Activated T-helper 1 cell treated with anti-CD3 and anti-CD28 coated beads, Interleukin-12 subunit alpha, Interleukin-12 subunit beta, Interleukin-2, Interleukin-4 antibody, amounts not matched to agents 30 ng/mL and 10 ng/mL and 1 ng/mL, durations not matched to agents 14 hours and 24 hours and 36 hours (primary cell): Measurements from ENCODE around the gene FKBP15. TPM values are rescaled to one million over a fixed set of nuclear protein-coding genes. Genes with fewer than 3 reads are reported as not detected.
"Not testable (repeated sequence)": the region's sequence is repeated elsewhere in the genome, so short reads cannot be mapped to it uniquely, and the experiment has no call there.

Experiments used
- DNase-seq: peaks from one replicate; pipeline ENCODE4 v3.0.0; 2021; ENCODE audit warnings: low spot score
- H3K27ac Mint-ChIP-seq: one replicate; pipeline ENCODE4 v1.8.0; 2021; ENCODE audit warnings: mild to moderate bottlenecking, mixed read lengths
- H3K27me3 Mint-ChIP-seq: one replicate; pipeline ENCODE4 v1.8.0; 2022; ENCODE audit warnings: mild to moderate bottlenecking, moderate library complexity, mixed read lengths; ENCODE audit not compliant: insufficient read depth
- H3K36me3 Mint-ChIP-seq: one replicate; pipeline ENCODE4 v1.8.0; 2021; ENCODE audit warnings: low read depth, mixed read lengths
- H3K4me1 Mint-ChIP-seq: one replicate; pipeline ENCODE4 v1.8.0; 2021; ENCODE audit warnings: low read depth, mixed read lengths
- H3K4me3 Mint-ChIP-seq: one replicate; pipeline ENCODE4 v1.8.0; 2021; ENCODE audit warnings: mild to moderate bottlenecking, moderate library complexity, mixed read lengths
- H3K9me3 Mint-ChIP-seq: one replicate; pipeline ENCODE4 v1.8.0; 2021; ENCODE audit warnings: mixed read lengths
- intact Hi-C: fragments of 100-400 bp; cut with micrococcal nuclease; formaldehyde crosslinking; loops from one replicate; pipeline ENCODE4 v1.15.1; 2024
- total RNA-seq: library from RNA; stranded (reverse); gene quantifications from 2 replicates; pipeline ENCODE4 v1.2.3, GENCODE V29; 2022

FKBP15 gene
- total RNA-seq: 34.9 and 35.8 TPM in 2 replicates

- Mint-ChIP-seq H3K27me3 (no peaks in the 10 kb centered on the region), H3K27ac (peak within 1 kb of the TSS; percentile 97), H3K4me1 (peaks cover 64% of the 10 kb centered on the region), H3K4me3 (peak within 1 kb of the TSS; percentile 98), H3K9me3 (no peaks in the 10 kb centered on the region), H3K36me3 (peaks cover 15% of the 10 kb centered on the region)
- DNase-seq: peak; percentile 96
- intact Hi-C loops: loop anchor here (1.0 to 10.0 kb wide), 15 partner anchors 54 to 1736 kb away; partner anchors contain the start of genes ALAD, ATP6V1G1, C9orf43 and CDC26
Measured at GRCh38 chr9:113221003-113221799, at the start of gene FKBP15, which contains the start of gene SLC31A1. Gene FKBP15, minus strand, starts transcription at chr9:113221277. Its CDS starts 34 bp downstream, at chr9:113221243. Gene SLC31A1, plus strand, starts transcription at chr9:113221544. Its CDS starts 34,605 bp downstream, at chr9:113256149.

DNA sequence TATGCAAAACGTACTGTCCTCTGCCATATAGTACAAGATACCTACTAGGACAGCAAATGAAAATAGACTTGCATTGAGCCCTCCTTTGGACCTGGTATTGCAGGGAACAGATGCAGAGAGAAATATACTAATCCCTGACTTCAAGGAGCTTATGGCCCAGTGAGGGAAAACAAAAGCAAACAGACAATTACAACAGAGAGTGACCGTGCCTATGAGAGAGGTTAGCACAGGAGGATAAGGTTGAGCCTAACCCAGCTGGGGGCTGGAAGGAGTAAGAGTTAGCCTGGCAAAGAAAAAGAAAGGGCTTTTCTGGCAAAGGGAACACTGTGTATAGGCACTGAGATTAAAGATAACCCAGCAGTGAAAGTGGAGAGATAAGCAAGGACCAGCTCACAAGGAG, 48.8 kb upstream of the FKBP15 start:
- peaks cover 17% of the 10 kb centered on the region for H3K4me1 Mint-ChIP-seq
- H3K27ac Mint-ChIP-seq: no peak overlapping the region

DNA sequence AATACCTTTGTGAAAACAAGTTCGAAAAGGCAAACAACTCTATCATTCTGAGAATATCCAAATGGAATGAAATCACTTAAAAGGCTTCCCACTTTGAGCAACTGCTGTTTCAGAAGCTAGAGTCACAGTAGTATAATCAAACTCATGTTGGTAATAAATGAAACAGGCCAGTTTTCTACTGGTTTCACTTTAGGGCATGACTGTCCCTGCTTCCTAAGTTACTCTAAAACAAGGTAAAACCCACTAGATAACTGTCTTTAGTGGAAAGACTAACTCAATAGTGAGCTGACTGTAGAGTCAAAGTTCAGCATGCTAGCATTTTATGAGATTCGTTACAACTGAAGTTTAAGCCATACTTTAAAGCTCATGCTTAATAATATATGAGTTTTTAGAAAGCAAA, 48.3 kb upstream of the FKBP15 start:
- no peak for DNase-seq
- H3K4me1 Mint-ChIP-seq: peaks cover 17% of the 10 kb centered on the region
- intact Hi-C loops: no loop called here
- H3K27ac Mint-ChIP-seq: no peak overlapping the region
- H3K4me3 Mint-ChIP-seq: no peak overlapping the region
- H3K27me3 Mint-ChIP-seq: no peaks in the 10 kb centered on the region
- peaks cover 40% of the 10 kb centered on the region for H3K36me3 Mint-ChIP-seq
- no peaks in the 10 kb centered on the region for H3K9me3 Mint-ChIP-seq

More for the DNA sequence above, 48.8 kb upstream of the FKBP15 start:
- intact Hi-C loops: loop anchor here (5.0 to 10.0 kb wide), 2 partner anchors 158 to 1115 kb away; partner anchors contain the start of gene AKNA
- Mint-ChIP-seq H3K36me3 (peaks cover 38% of the 10 kb centered on the region), H3K27me3 (no peaks in the 10 kb centered on the region), H3K4me3 (no peak overlapping the region), H3K9me3 (no peaks in the 10 kb centered on the region)
- no peak for DNase-seq

GRCh38 chr9:113267911-113268566, 47.0 kb upstream of the FKBP15 start:
- peaks cover 17% of the 10 kb centered on the region for H3K4me1 Mint-ChIP-seq
- H3K9me3 Mint-ChIP-seq: no peaks in the 10 kb centered on the region
- H3K36me3 Mint-ChIP-seq: peaks cover 38% of the 10 kb centered on the region
- intact Hi-C loops: no loop called here
- no peaks in the 10 kb centered on the region for H3K27me3 Mint-ChIP-seq
- no peak for DNase-seq
- H3K4me3 Mint-ChIP-seq: no peak overlapping the region
- peak overlapping the region; percentile 6 for H3K27ac Mint-ChIP-seq

- Mint-ChIP-seq H3K27ac (no peak overlapping the region), H3K27me3 (no peaks in the 10 kb centered on the region), H3K9me3 (no peaks in the 10 kb centered on the region), H3K36me3 (peaks cover 34% of the 10 kb centered on the region), H3K4me3 (no peak overlapping the region), H3K4me1 (peaks cover 16% of the 10 kb centered on the region)
- no peak for DNase-seq
- intact Hi-C loops: no loop called here
Measured at GRCh38 chr9:113266174-113266573, 45.1 kb upstream of the FKBP15 start.

GRCh38 chr9:113261917-113262671, 41.0 kb upstream of the FKBP15 start:
- no peak overlapping the region for H3K27ac Mint-ChIP-seq
- no peaks in the 10 kb centered on the region for H3K27me3 Mint-ChIP-seq
- DNase-seq: no peak
- H3K4me1 Mint-ChIP-seq: peaks cover 4% of the 10 kb centered on the region
- no peaks in the 10 kb centered on the region for H3K9me3 Mint-ChIP-seq
- H3K36me3 Mint-ChIP-seq: peaks cover 33% of the 10 kb centered on the region
- intact Hi-C loops: no loop called here
- no peak overlapping the region for H3K4me3 Mint-ChIP-seq

- H3K27me3 Mint-ChIP-seq: no peaks in the 10 kb centered on the region
- H3K36me3 Mint-ChIP-seq: peaks cover 26% of the 10 kb centered on the region
- no peaks in the 10 kb centered on the region for H3K9me3 Mint-ChIP-seq
- intact Hi-C loops: no loop called here
- peaks cover 4% of the 10 kb centered on the region for H3K4me1 Mint-ChIP-seq
- H3K4me3 Mint-ChIP-seq: no peak overlapping the region
- DNase-seq: no peak
- no peak overlapping the region for H3K27ac Mint-ChIP-seq
Measured at GRCh38 chr9:113258282-113258681, 37.2 kb upstream of the FKBP15 start.

DNA sequence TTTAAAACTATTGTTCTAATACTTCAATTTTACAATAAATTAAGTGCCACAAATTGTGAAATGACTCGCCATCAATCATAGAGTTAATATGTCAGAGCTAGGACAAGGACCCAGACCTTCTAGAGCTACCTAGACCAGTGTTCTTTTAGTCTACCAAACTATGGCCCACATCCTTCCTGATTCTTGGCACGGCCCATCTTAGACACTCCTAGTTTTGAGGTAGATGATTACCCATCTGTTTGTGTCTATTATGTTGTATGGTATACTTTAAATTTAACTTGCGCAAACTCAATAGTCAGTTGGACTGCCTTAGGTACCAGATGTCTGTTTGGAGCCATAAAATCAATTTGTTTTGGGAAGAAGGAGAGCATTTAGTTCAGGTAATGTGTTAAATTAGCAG, 36.8 kb upstream of the FKBP15 start:
- H3K36me3 Mint-ChIP-seq: peaks cover 26% of the 10 kb centered on the region
- no peaks in the 10 kb centered on the region for H3K9me3 Mint-ChIP-seq
- no peaks in the 10 kb centered on the region for H3K27me3 Mint-ChIP-seq
- H3K4me1 Mint-ChIP-seq: peaks cover 4% of the 10 kb centered on the region
- DNase-seq: no peak
- intact Hi-C loops: no loop called here
- no peak overlapping the region for H3K27ac Mint-ChIP-seq
- H3K4me3 Mint-ChIP-seq: no peak overlapping the region

GRCh38 chr9:113255438-113255837, 34.4 kb upstream of the FKBP15 start:
- Mint-ChIP-seq H3K27me3 (no peaks in the 10 kb centered on the region), H3K27ac (no peak overlapping the region), H3K4me3 (no peak overlapping the region), H3K36me3 (peaks cover 19% of the 10 kb centered on the region), H3K9me3 (no peaks in the 10 kb centered on the region), H3K4me1 (peaks cover 4% of the 10 kb centered on the region)
- intact Hi-C loops: no loop called here
- no peak for DNase-seq

DNA sequence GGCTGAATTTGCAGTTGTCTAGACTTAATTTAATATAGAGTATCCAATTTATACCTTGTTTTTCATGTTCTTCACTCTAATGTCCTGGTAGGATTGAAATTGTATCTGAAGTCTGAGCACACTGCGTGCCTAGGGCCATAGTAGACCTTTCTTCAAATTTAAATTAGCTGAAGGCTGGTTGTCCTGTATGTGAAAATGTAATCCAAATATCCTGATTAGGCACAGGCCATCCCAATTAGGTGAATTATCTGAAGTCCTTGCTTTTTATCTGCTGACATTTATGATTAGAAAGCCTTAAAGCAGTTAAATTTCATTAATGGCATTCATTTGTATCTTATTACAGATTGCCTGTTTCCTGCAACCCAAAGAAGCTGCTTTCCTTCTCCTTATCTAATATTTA, 33.9 kb upstream of the FKBP15 start:
- Mint-ChIP-seq H3K27me3 (no peaks in the 10 kb centered on the region), H3K9me3 (no peaks in the 10 kb centered on the region), H3K36me3 (peaks cover 17% of the 10 kb centered on the region), H3K4me3 (no peak overlapping the region), H3K27ac (no peak overlapping the region), H3K4me1 (peaks cover 4% of the 10 kb centered on the region)
- no peak for DNase-seq
- intact Hi-C loops: no loop called here

DNA sequence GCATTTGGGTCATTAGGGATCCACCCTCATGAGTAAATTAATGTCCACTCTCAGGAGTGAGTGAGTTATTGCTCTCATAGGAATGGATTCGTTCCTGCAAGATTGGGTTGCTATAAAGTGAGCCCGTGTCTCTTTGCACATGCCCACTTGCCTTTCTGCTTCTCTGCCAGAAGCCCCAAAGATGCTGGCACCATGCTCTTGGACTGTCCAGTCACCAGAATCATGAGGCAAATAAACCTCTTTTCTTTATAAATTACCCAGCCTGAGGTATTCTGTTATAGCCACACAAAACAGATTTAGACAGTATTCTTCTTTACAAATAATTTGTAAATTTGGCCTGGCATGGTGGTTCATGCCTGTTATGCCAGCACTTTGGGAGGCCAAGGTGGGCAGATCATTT, 29.7 kb upstream of the FKBP15 start:
- intact Hi-C loops: no loop called here
- Mint-ChIP-seq H3K4me3 (no peak overlapping the region), H3K9me3 (peaks cover 6% of the 10 kb centered on the region), H3K27me3 (no peaks in the 10 kb centered on the region), H3K4me1 (no peaks in the 10 kb centered on the region), H3K36me3 (peaks cover 4% of the 10 kb centered on the region), H3K27ac (no peak overlapping the region)
- DNase-seq: no peak

- H3K27me3 Mint-ChIP-seq, H3K4me3 Mint-ChIP-seq, intact Hi-C loops, H3K9me3 Mint-ChIP-seq, H3K27ac Mint-ChIP-seq, H3K36me3 Mint-ChIP-seq, DNase-seq, H3K4me1 Mint-ChIP-seq: not testable (repeated sequence)
Measured at GRCh38 chr9:113249661-113250060, 28.6 kb upstream of the FKBP15 start.

DNA sequence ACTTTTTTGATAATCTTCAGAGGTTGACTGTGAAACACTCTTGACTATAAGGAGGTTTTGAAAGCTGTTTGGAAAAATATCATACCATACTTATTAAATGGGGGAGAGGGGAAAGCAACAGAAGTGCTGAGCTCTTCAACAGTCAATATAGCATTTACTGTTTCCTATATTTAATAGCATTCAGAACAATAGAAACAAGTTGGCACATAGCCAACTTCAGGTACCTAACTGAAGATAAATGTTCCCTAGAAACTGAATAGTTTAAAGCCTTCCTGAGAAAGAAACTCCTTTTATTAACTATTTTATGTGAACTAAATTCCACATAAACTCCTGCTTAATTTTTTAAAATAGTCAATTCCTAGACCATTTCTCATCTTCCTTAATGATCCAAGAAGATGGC, 26.6 kb upstream of the FKBP15 start:
- H3K27ac Mint-ChIP-seq: no peak overlapping the region
- H3K4me1 Mint-ChIP-seq: no peaks in the 10 kb centered on the region
- peaks cover 4% of the 10 kb centered on the region for H3K36me3 Mint-ChIP-seq
- no peak overlapping the region for H3K4me3 Mint-ChIP-seq
- H3K9me3 Mint-ChIP-seq: peaks cover 6% of the 10 kb centered on the region
- H3K27me3 Mint-ChIP-seq: no peaks in the 10 kb centered on the region
- no peak for DNase-seq
- intact Hi-C loops: no loop called here
